GM19463 (cell line): ENCODE results near the gene DLG3.

Experiments
- ATAC-seq: cut with Tn5 transposase; IDR thresholded peaks from one replicate; pipeline ENCODE4 v1.9.1; 2021; ENCODE audit warnings: mild to moderate bottlenecking, moderate library complexity; ENCODE audit not compliant: unreplicated experiment

DLG3 gene

DNA sequence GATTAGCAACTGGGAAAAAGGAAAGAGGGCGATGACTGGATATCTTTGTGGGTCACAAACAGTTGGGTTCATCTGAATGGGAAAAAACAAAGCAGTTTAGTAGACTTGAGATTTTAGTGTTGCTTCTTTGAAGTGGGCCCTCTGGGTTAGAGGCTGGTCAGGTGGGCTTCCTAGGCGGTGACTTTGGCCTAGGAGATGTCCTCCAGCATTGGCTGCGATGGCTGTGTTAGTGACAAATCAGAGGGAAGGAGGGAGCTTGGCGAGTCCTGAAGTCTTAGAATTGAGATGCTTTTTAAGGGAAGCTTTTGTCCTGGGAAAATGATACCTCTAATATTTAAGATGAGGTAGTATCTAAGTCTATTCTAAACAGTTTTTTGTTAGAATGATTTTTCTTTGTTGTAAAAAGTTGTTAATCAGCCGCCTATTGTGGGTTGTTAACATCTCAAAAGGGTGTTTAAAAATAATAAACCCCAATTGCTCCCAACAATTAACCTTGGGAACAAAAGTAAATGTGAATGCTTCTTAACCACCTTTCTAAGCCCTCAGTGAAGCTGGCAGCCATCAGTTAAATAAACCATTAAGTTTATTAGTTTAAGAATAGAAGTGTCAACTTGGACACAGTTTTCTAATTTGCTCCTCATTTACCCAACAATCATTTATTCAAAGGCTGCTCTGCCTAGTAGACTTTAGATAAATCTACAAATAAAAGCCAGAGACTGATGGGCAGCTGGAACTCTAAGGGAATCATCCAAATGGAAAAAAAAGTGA, 31.7 kb downstream of the DLG3 start:
- ATAC-seq: no peak

DNA sequence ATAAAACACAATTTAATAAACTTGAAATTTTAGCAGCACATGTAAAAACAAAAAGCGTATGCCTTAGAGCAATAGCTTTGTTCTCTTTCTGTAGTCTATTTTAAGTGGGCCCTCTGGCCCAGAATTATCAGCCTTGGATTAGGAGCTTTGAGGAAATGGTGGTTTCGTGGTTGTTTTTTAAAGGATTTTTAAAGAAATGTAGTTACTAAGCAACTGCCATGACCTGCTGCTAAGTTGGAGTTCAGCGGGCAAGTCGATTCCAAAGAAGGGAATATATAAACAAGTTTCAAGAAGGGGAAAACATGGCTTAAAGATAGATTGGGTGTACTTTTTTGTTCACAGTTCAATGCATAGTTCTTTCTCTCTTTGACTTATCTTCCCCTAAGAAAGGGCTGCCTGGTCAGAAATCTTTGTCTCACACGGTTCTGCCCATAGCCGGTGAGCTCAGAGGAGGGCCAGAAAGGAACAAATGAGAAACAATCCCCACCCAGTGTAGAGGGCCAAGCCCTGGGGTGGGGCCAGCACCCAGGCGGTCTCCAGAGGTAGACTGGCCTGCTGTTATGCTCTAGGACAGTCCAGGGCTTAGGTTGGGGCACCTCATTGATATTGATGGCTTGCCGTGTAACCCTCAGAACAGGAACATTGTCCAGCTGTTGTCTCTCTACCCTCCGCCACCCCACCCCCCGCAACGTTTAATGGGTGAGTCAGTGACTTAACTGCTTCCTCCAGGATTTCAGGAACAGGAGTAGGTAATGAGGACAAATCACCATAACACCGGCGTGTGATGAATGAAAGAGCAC, 32.5 kb downstream of the DLG3 start:
- ATAC-seq: no peak

DNA sequence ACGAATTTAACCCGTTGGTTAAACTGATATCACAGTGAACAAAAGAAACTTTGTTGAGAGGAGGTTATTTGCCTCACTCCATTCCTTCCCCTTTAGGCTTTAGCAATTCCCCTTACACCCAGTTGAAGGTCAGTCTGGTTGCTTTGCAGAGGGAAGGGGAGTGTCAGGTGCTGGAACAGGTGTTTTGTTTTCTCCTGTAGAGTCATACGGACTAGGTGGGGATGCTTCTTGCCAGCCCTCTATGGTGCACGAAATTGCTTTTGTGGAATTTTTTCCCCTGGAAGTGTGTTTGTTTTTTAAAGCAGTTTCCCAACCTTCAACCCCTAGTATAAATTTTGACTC, 33.1 kb downstream of the DLG3 start:
- ATAC-seq: no peak

DNA sequence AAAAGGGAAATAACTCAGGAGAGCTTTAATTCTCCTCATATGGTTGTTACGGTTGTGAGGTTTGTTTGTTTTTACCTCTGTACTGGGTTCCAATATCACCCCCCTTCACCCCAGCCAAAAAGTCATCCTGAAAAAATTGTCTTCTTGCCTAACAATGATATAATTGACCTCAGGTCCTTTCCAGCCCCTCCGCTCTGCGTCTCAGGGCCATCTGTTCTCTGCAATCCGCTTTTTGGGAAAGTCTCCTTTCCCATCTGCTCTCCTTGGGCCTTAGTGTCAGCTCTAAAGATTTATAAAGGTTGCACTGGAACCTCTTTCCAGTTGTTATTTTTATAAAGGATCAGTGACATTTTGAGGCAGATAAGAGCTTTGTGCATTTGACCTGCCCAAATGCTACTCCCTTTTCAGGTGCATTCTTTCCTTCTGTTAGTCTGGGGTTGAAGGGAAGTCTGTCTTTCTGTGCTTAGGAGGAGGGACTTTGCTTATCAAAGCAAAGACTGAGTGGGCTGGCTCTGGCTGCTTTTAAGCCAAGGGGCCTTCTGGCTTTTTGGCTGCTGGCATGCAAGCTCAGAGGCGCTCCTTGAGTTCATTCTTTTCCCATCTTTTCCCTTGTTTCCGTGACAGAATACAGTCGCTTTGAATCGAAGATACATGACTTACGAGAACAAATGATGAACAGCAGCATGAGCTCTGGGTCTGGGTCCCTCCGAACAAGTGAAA, 34.1 kb downstream of the DLG3 start:
- ATAC-seq: no peak

DNA sequence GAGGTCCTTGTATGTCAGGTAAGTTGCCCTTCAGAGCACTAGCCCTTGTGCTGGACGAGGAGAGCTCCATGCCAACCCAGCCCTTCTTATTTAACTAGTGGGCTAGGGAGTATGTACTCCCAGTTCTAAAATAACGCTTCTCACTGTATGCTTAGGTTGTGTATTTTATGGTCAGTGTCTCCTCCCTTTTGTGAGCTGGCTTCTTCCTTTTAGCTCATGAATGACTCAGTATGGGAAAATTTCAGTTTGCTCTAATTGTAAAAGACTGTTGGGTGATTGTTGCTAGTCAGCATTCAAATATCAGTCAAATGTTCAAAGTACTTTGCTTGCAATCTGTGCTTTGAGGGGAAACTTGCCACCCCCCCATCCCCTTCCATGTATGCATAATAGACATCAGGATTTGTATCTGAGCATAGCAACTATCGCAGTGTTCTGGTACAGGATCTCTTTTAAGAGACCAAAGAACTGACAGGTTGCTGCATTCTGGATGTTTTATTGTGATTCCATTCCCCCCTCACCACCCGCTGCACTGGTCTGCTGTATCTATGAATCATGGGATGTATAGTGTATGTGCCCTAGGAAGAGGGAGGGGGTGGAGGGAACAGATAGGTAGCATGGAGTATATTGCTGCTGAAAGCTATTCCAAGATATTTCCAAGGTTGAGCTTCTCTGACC, 34.7 kb downstream of the DLG3 start:
- no peak for ATAC-seq

- ATAC-seq: no peak
Measured at GRCh38 chrX:70479922-70480659, 35.5 kb downstream of the DLG3 start.

DNA sequence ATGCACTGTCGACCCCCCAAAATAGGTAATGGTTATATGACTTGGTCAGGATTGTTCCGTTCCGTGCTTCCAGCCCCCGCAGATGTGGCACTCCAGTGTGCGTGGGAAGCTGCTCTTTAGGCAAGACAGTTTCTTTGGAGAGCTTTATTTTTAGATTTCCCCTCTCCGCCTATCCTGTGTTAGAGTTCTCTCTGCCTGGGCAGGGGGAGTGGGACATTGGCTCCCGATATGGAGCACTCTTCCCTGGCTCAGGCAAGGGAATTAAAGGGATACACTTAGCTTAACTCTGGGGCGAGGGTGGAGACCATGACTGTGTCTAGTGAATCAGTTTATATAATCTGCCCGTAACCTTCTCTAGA, 36.0 kb downstream of the DLG3 start:
- ATAC-seq: no peak

GRCh38 chrX:70481471-70482270, 37.0 kb downstream of the DLG3 start:
- no peak for ATAC-seq

GRCh38 chrX:70482300-70482699, 37.7 kb downstream of the DLG3 start:
- no peak for ATAC-seq

DNA sequence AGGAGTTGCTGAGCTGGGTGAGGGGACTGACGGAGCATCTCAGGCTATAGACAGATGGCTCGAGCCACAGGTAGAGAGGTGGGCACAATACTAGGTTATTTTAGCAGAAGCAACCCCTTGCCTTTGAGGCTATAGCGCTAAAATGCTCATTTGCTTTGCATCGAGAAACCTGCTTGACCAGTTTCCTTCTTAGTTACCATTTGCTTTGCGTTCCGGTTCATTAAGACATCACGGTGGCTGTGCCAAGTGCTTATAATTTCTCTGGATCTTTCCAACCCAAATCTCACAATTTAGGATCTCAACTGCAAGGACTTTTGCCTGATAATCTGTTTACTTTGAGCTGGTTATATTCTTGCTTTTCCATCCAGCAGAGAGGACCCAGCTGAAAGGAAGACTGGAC, 40.8 kb downstream of the DLG3 start:
- ATAC-seq: no peak

DNA sequence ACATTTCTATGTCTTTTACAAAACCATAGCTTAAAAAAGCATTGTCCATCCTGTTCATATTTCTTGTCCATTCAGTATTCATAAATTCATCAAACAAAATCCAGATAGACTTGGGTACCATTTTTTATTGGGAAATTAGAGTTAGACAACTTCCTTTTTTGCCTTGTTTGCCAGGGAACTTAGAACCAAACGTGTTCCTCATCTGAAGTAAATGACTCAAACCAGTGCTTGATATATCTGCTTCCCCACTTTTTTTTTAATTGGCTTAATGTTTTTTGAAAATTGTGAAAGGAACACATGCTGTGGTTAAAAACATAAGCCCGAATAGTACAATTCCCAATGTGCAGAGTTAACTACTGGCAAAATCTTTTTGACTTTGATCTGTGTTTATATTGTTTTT, 44.2 kb downstream of the DLG3 start:
- ATAC-seq: no peak

GRCh38 chrX:70494441-70494840, 49.8 kb downstream of the DLG3 start:
- ATAC-seq: no peak

DNA sequence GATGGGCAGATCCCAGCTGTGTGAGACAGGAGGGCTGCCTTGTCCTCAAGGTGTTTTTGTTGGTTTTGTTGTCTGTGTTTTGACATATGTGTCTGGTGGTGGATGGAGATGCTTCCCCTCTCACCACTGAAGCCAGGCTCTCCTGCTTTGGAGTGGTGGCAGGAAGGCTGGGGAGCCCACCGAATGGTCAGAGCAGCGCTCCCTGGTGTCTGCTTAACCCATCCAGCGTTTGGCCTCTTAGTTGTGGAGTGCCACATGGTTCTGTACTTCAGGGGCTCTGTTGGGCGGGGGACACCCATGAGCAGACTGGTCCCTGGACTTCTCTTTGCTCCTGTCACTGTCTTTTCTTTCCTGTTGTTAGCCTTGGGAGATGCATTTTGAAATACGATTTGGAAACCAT, 51.9 kb downstream of the DLG3 start:
- ATAC-seq: no peak

DNA sequence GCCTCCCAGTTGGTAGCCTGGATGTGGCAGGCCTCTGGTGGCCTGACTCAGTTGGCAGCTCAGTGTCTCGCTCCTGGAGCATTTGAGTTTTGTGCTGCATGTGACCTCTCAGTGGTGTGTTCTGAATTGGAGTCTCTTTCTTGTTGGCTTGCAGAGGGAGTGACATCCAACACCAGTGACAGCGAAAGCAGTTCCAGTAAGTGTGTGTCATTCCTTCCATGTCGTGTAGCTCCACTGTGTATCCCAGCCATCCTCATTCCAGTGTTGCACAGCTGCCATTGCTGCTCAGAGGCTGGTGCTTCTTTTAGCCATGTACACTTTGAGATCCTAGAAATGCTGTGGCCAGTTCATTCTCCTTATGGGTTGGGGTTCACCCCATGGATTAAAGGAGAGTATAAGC, 52.4 kb downstream of the DLG3 start:
- no peak for ATAC-seq

DNA sequence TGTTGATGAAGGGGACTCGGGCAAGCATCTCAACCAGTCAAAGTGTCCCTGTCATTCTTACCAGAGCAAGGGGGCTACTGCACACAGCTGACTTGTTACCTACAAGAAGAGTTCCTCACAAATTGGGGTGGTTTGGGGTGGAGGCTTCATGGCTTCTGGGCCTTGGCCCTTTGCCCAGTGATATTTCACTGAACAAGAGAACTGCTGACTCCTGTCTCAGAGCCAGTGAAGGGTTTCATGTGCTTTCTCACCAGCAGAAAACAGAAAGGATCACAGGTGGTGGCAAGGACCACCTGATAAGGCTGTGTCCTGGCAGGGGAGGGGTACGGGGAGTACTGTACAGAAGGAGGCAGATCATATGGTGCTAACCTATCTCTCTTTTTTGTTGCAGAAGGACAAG, 53.5 kb downstream of the DLG3 start:
- ATAC-seq: no peak

- ATAC-seq: no peak
Measured at GRCh38 chrX:70500826-70501225, 56.2 kb downstream of the DLG3 start.

- ATAC-seq: no peak
Measured at GRCh38 chrX:70504772-70505450, 60.3 kb downstream of the DLG3 start.

DNA sequence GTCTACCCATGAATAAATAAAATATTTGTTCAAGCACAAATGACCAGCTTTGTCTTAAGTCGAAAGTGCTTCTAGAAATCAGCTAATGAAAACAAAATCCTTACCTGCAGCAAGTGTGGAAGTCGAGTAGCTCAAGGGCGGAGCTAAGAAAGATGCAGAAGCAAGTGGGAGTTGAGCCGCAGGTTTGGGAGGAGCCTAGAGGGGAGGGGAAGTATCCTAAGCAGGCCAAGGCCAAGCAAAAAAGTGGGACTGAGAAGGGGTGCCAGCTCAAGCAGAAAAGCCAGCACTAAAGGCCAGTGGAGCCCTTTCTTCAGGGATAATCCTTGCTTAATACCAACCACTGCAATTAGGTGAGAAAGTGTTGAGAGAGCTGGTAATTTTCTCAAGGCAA, 60.8 kb downstream of the DLG3 start:
- no peak for ATAC-seq

GRCh38 chrX:70508296-70508911, 63.8 kb downstream of the DLG3 start:
- peak; percentile 61 for ATAC-seq
